ENCODE measurements around the gene DDC.

GRCh38 chr7:50449501-50449880 is 115.7 kb downstream of the DDC start:
- TF ChIP-seq CTCF (IDR thresholded peaks at IDR 0.05) (no peak), POLR2A (IDR thresholded peaks at IDR 0.05) (no peak)
